HG03139 (cell line): ENCODE measurements around the gene DHRS3.

Source experiments
- ATAC-seq: cut with Tn5 transposase; IDR thresholded peaks from one replicate; pipeline ENCODE4 v1.9.1; 2021; ENCODE audit not compliant: unreplicated experiment

Gene DHRS3

DNA sequence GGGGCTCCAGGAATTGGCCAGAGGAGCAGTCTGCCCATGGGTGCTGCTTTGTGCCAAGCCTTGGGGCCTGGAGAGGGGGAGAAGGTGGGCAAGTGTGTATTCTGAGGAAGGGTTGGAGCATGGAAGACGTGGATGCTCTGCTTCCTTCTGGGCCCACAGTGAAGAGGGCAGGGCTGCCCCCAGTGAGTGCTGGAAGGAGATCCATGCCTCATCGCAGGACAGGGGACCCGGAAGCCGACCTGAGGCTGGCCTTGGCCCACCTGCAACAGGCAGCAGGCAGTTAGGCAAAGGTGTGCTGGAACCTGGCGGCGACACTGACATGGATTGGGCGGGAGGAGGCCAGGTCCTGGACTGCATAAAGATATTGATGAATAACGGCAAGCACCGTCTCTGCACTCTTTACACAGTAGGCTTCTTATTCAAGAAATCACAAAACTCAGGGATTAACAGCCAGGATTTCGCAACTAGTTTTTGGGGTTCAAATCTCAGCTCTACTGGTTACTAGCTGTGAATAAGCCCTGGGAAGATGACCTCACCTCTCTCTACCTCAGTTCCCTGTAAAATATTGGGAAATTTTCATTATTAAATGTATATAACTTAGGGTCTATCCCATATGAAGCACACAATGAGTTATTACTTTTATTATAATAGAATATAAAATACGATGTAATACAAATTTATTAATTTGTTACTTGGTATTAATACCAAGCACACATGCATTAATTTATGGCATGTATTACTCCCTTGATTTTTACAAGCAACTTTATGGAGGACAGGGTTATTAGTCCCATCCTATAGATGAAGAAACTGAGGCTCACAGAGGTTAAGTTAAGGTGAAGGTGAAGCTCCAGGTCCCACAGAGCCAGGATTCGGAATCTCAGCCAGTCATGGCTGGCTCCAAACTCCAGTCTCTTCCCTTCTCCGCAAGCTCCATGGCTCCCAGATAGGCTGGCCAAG is 62.3 kb downstream of the DHRS3 start:
- ATAC-seq = no peak

GRCh38 chr1:12554521-12555305 is 63.3 kb downstream of the DHRS3 start:
- ATAC-seq = no peak

DNA sequence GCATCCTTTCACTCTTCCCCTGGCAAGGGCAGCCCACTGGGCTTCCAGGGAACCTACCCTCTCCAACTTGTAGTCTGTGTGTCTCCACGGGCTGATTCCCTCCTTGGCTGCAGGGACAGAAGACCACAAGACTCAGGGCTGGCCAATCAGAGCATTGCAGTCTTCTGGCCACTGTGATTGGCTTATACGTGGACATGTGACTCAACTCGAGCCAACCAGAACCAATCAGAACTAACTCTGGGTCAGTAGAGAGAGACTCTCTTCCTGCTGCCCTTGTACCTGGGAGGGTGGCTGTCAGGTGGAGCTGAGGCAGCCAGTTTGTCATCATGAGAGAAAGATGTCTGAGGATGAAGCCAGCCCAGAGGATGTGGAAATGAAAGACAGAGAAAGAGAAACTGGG is 64.0 kb downstream of the DHRS3 start:
- no peak for ATAC-seq

DNA sequence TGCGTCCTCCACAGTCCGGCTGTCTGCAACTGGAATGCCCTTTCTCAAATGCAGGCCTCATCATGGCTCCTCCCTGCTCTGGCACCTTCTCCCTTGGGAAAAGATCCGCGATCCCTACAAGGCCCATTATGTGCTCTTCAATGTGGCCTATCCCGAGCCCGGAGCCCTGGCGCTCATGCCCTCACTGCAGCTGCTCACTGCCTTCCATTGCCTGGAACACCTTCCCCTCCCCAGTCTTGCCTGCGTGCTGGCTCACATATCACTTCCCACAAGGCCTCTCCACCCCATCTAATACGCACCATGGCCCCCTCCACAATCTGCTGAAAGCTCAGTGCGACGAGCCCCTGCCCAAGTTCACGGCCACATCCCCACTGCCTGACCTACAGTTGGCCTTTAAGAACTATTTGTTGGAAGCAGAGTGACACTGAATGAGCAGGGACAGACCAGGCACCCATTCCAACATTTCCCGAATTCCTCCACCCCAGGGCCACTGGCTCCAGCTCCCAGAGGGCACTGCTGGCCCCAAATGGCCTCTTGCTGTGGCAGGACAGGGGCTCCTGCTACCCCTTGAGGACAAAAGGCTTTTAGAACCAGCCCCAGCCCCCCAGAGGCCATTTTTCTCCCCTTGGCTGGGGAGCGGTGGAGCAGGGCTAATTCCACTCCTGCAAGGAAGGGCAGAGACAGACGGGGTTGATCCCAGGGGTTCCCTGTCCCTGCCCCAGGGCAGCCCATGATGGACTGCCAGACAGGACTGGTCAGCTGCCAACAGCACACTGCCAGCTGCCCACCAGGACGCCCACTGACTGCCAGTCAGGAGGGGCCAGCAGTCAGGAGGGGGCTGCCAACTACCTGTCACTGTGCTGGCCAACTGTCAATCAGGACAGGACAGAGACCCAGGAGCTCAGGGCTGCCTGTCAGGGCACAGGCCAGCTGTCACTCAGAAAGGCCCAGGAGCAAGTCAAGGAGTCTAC is 64.8 kb downstream of the DHRS3 start:
- ATAC-seq = no peak

DNA sequence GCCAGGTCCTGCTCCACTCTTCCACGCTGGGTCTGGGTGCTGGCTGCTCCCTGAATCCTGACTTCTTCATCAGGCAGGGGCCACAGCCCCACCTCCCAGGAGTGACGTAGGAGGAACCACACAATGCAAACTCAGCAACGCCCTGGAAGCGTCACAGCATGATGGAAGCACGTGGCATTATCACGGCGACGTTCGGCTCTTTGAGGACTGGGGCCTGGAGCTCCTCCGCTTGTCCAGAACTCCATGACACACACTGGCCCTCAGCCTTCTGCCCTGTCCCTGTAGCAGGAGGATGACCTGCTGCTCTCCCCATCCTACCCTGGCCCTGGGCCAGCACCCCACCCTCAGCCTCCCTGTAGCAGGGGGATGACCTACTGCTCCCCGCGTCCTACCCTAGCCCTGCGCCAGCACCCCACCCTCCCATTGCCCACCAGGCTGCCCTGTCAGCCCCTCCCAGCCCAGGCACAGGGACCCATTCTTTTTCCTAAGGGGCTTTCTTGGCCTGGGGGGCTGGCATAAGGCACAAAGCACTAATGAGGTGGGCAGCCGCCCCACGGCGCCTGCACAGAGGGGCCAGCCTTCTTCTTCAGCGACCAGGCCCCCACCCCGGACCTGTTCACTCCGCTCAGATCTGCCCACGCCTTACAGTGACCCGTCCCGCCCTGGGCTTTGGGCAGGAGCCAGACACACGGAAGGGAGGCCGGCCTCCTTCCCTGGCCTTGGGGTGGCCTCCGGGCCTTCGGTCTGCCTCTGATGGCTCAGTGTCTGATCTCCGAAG is 65.7 kb downstream of the DHRS3 start:
- ATAC-seq = no peak

DNA sequence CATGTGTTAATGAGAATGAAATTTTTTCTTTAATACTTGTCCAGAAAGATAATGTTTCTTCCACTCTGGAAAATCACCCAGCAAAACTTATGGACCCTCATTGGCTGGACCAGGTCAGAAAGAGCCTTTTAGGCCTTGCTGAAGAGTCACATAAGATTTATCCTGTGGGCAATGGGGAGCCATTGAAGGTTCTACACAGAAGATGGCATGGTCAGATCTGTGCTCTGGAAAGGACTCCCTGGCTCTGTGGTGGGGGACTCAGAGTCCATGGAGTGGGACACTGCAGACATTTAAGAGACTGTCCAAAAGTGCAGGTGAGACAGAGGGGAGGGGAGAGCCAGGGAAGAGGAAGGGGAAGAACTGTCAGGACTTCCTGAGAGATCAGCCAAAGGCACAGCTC is 66.4 kb downstream of the DHRS3 start:
- ATAC-seq = no peak

DNA sequence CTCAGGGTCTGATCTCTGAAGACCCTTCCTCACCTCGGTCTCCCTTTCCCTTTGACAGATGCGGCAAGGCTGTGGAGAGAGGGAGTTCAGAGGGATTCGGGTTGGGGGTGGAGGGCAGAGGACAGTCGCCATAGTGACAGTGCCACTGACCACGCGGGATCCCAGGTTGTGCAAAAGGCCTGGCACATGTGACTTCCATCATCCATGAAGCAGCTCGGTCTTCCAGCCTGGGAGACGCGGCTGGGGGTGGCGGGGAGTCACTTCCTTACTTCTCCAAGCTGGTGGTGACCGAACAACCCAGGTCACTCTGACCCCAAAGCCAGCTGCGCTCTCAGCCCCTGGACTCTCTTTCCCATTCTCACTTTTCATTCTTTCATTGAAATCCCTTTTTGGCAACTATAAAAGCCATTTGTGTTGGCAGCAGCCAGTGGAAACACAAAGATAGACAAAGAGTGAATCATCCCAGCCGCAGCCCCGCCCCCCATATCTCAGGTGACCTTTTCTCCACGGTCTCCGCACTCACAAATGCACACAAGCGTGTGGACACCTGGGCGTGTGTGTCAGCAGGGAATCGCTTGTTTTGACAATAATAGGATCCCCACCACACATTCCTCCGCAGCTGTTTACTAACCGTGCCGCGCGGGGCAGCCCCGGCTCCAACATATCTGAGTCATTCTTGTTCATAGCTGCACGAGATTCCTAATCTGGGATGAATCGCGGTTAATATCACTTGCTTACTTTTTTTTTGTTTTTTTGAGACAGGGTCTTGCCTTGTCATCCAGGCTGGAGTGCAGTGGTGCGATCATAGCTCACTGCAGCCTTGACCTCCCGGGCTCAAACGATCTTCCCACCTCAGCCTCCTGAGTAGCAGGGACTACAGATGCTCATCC is 68.3 kb downstream of the DHRS3 start:
- ATAC-seq = no peak

DNA sequence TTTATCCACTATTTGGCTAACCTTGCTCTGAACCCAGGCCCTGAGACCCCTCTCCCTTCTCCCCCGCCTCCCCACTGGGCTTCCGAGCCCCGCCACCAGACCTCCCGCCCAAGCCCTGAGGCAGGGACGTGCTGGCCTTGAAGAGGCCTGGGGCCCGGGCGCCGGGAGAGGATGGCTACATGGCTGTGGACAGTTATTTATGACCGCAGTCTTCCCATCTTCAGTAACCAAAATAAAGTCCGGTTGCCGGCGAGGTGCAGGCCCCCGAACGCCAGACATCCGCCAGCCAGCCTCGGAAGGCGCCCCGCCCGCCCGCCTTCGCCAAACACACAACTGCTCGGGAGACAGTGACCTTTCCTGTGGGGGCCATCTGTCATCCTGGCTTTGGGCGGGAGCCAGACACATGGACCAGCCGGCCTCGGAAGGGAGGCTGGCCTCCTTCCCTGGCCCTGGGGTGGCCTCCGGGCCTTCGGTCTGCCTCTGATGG is 69.0 kb downstream of the DHRS3 start:
- no peak for ATAC-seq

DNA sequence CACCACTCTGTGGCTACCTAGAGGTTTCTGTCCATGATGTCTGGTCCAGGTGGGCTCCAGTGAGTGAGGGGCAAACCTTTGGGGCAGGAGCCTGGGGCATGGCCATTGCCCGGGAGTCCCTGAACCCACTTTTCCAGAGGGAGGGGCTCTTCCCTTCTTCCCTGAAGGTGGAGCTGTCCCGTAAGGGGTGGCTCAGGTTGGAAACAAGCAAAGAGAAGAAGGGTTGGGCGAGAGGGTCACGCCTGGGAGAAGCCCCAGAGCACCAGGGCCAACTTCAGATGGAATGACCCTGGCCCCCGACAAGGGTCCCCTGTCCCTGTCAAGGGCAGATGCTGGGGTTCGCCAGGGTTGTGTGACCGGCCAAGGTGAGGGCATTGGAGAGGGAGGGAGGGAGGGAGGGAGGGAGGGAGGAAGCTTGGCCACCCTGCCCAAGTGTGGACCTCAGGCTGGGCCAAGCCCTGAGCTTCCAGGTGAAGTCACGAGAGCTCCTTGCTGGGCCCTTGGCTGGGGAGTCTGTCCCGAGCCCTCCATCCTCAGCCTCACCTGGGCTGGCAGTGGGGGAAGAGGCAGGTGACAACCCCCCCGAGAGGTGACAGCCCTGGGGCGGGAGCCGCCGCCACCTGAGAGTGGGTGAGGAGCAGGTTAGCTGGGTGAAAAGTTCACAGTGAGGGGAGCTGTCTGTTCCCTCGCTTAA is 69.6 kb downstream of the DHRS3 start:
- ATAC-seq = no peak

DNA sequence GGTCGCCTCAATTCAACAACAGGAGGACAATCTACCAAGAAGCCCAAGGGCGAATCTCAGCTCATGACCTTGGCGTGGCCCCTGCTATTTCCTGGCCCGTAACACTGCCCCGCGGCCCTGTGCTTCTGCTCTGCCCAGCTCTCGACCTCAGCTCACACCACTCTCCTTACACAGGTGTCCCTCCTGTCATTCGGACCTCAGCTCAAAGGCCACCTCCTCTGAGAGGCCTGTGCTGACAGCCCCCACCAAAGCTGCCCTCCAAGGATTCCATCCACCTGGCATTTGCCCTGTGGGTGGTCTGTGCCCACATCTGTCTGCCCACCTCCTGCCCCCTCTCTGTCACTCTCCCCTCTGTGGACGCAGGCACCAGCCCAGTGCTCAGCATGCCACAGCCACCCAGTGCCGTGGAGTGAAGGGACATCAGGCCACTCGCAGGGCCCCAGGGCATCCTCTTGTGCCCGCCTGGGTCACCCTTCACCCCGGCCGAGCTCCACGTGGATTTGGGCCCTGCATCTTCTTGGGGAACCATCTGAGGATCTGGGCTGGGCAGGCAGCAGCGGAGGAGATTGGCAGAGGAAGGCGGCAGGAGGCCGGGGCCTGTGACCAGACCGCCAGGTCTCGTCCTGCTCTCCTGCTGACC is 70.3 kb downstream of the DHRS3 start:
- no peak for ATAC-seq

DNA sequence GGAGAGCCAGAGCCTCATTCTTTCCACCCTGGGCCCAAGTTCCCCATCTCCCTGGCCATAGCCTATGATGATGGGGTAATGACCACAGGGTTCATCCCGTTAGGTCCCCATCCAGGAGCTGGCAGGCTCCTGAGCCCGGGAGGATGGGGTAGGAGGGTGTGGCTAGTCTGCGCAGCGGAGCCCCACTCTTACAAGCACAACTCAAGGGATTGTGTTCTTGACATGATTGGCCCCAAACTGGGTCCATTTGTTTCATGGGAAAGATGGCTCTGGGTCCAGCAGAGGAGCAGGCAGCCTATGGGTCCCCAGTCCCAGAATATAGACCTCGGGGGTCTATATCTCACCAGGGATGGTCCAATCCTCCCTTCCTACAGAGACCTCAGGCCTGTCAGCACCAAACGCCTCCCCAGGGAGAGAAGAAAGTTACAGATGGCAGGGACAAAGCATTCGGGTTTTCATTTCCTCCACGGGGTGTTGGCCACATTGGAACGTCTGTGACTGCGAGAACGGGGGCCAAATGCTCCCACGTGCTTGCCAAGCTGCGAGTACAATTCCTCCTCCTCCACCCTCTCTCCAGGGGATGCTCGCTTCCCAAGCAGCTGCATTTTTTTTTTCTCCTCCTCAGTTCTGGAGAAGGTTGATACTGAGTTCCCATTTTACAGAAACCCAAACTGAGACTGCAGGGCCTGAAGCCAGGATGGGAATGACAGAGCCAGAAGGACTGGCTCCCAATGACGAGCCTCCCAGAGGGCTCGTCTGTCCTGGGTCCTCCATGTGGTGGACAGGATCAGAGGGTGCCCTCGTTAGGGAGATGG is 71.0 kb downstream of the DHRS3 start:
- no peak for ATAC-seq

DNA sequence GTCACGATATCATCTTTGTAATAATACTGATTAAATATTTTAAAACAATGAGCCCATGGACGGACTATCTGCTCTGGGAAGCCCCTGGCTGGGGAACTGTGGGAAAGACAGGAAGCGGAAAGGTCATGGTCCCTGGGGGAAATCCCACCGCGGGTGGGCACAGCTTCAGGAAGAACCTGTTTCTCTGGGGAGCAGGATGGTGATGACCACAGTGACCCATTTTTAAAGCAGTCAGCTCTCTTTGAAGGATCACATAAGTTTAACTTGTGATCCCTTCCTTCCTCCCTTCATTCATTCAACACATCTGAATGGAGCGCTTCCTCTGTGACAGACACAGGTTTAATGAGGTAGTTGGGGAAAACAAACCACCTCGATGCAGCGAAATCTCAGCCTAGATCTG is 73.0 kb downstream of the DHRS3 start:
- no peak for ATAC-seq

DNA sequence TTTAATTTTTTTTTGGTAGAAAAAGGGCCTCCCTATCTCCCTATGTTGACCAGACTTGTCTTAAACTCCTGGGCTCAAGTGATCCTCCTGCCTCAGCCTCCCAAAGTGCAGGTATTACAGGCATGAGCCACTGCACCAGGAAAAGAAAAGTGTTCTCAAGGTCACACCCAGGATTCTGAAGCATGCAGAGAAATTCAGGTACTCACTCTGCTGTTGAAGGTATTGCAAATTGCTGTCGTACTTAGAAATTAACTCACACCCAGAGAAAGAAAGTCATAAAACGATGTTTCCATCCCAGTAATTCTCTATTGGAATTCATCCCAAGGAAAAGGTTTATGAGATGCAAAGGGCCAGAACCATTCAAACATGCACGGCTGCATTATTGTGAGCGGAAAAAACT is 73.7 kb downstream of the DHRS3 start:
- ATAC-seq = no peak

DNA sequence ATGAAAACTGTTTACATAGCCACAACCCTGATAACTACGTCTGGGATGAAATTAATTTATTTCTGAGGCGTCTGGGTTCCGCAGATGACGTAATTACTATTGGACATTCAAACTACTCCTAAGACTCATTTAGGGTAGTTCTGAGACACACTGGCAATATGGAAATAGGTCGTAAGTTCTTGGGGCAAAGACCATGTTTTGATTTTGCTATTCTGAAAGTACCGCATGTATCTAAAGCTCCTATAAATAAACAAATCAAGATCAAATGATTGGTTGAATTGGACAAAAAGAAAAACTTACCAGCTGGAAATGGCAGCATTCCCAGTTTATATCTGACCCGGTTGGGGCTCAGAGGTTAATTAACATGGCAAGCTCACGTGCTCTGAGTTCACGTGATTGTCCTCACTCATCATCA is 74.3 kb downstream of the DHRS3 start:
- ATAC-seq = no peak

GRCh38 chr1:12542616-12543592 is 75.1 kb downstream of the DHRS3 start:
- no peak for ATAC-seq

DNA sequence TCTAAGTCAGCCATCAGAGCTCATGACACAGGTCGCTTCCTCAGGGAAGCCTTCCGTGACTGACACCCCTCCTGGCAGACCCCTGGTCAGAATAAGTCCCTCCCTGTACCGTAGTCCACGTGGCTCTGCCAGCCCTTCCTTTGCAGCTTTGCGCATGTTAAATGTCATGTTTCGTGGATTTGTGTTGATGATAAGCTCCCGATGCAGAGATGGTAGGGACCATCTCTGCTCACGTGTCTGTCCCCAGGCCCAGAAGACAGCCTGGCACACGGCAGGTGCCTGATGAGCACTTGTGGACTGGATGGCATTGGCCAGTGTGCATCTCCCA is 75.9 kb downstream of the DHRS3 start:
- ATAC-seq = no peak
